SK-N-SH treated with all-trans-retinoic acid at 6 μM for 48 hours (cell line): ENCODE results near the gene CREBBP.

ENCODE experiments used
- ARNTL ChIP-seq: fragments of 450-650 bp; formaldehyde crosslinking; IDR thresholded peaks from 2 replicates; pipeline ENCODE4 v1.5.0; 2020; ENCODE audit warnings: low read depth, mild to moderate bottlenecking, moderate library complexity, borderline replicate concordance
- GLIS3 ChIP-seq: fragments of 250-450 bp; sonication (Bioruptor Pico); IDR thresholded peaks from 2 replicates; pipeline ENCODE4 v1.5.0; 2020; ENCODE audit warnings: mild to moderate bottlenecking, moderate library complexity
- ISL1 ChIP-seq: fragments of 250-450 bp; sonication (Bioruptor Pico); IDR thresholded peaks from 2 replicates; pipeline ENCODE4 v2.1.2; 2022; ENCODE audit warnings: mild to moderate bottlenecking, moderate library complexity
- OSR1 ChIP-seq: fragments of 250-450 bp; sonication (Bioruptor Pico); IDR thresholded peaks from 2 replicates; pipeline ENCODE4 v1.8.0; 2022; ENCODE audit warnings: moderate library complexity, mild to moderate bottlenecking, inconsistent platforms
- SNAI2 ChIP-seq: fragments of 250-450 bp; sonication (Bioruptor Pico); IDR thresholded peaks from 2 replicates; pipeline ENCODE4 v1.5.0; 2020; ENCODE audit warnings: mild to moderate bottlenecking, moderate library complexity
- ZC3H10 ChIP-seq: fragments of 250-450 bp; sonication (Bioruptor Pico); IDR thresholded peaks from 2 replicates; pipeline ENCODE4 v1.5.1; 2021; ENCODE audit warnings: mild to moderate bottlenecking, moderate library complexity
- ZNF8 ChIP-seq: fragments of 450-650 bp; formaldehyde crosslinking; IDR thresholded peaks from 2 replicates; pipeline ENCODE4 v1.5.0; 2020; ENCODE audit warnings: mild to moderate bottlenecking, moderate library complexity
- TF ChIP-seq, protein P1 (sequence below): fragments of 250-450 bp; sonication (Bioruptor Pico); IDR thresholded peaks from 2 replicates; pipeline ENCODE4 v1.5.1; 2020; ENCODE audit warnings: low read depth, mild to moderate bottlenecking, moderate library complexity
- TF ChIP-seq, protein P2 (sequence below): fragments of 250-450 bp; sonication (Bioruptor Pico); IDR thresholded peaks from 2 replicates; pipeline ENCODE4 v1.5.1; 2021; ENCODE audit warnings: mild to moderate bottlenecking, moderate library complexity

DNA sequence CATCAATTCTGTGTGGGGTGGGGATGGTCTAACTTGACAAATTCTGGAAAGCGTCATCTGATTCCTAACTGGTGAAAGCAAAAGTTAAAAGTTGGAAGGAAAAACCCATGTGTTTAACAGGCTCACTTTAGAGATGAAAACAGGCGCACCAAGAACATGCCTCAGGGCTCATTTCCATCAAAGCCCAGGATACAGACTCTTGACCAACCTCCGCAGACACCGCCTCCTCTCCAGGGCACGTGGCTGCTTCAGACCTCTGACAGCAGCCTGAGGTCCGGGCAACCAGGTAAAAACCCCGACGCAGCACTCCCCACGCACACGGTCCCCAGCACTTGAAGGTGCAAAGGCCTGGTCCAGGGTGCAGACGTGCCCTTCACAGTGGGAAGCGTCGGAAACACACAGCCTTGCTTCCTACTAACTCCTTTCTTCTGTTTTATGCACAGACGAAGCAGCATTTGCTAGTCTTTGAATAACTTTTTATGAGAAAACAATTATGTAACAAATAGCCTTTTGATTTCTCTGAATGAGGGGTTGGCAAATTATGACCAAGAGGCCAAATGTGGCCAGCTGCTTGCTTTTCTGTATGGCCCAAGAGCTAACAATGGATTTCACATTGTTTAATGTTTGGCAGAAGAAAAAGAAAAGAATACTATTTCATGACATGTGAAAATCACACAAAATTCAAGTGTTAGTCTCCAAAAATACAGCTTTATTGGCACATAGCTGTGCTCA lies 119.0 kb downstream of the CREBBP start:
- TF ChIP-seq ISL1 (CRISPR knock-in tag) = no peak
- TF ChIP-seq GLIS3 (CRISPR knock-in tag) = no peak
- TF ChIP-seq, protein P1, sequence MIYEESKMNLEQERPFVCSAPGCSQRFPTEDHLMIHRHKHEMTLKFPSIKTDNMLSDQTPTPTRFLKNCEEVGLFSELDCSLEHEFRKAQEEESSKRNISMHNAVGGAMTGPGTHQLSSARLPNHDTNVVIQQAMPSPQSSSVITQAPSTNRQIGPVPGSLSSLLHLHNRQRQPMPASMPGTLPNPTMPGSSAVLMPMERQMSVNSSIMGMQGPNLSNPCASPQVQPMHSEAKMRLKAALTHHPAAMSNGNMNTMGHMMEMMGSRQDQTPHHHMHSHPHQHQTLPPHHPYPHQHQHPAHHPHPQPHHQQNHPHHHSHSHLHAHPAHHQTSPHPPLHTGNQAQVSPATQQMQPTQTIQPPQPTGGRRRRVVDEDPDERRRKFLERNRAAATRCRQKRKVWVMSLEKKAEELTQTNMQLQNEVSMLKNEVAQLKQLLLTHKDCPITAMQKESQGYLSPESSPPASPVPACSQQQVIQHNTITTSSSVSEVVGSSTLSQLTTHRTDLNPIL = no peak
- no peak for TF ChIP-seq OSR1
- no peak for TF ChIP-seq ARNTL (CRISPR knock-in tag)
- no peak for TF ChIP-seq SNAI2
- TF ChIP-seq, protein P2, sequence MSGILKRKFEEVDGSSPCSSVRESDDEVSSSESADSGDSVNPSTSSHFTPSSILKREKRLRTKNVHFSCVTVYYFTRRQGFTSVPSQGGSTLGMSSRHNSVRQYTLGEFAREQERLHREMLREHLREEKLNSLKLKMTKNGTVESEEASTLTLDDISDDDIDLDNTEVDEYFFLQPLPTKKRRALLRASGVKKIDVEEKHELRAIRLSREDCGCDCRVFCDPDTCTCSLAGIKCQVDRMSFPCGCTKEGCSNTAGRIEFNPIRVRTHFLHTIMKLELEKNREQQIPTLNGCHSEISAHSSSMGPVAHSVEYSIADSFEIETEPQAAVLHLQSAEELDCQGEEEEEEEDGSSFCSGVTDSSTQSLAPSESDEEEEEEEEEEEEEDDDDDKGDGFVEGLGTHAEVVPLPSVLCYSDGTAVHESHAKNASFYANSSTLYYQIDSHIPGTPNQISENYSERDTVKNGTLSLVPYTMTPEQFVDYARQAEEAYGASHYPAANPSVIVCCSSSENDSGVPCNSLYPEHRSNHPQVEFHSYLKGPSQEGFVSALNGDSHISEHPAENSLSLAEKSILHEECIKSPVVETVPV (CRISPR knock-in tag) = no peak
- TF ChIP-seq ZNF8 (CRISPR knock-in tag) = no peak
- no peak for TF ChIP-seq ZC3H10
